SK-N-MC (cell line): ENCODE data around the gene VPS35L.

ENCODE experiments used
- DNase-seq: peaks from one replicate; pipeline ENCODE4 v3.0.0-alpha.2; 2011; ENCODE audit warnings: low read depth, low spot score
- H3K27ac ChIP-seq: fragments of 200-600 bp; sonication (generic); 2 replicates; pipeline ENCODE4 v1.5.1; 2016; ENCODE audit warnings: mixed run types
- H3K36me3 ChIP-seq: fragments of 200-600 bp; sonication (generic); 2 replicates; pipeline ENCODE4 v1.6.1; 2017; ENCODE audit warnings: antibody characterized with exemption, low read length, mixed read lengths; ENCODE audit not compliant: insufficient read depth
- H3K4me3 ChIP-seq: fragments of 200-600 bp; sonication (generic); 2 replicates; pipeline ENCODE4 v1.5.1; 2016
- H3K9ac ChIP-seq: fragments of 200-600 bp; sonication (generic); 2 replicates; pipeline ENCODE4 v1.8.0; 2017; ENCODE audit warnings: mixed run types, mixed read lengths; ENCODE audit not compliant: insufficient read length
- H3K9me3 ChIP-seq: fragments of 200-600 bp; sonication (generic); 2 replicates; pipeline ENCODE4 v1.6.1; 2017; ENCODE audit warnings: low read depth, mild to moderate bottlenecking, antibody characterized with exemption, low read length, moderate library complexity, mixed read lengths
- EZH2 ChIP-seq: fragments of 200-600 bp; sonication (generic); IDR thresholded peaks from one replicate; pipeline ENCODE4 v1.6.1; 2017; ENCODE audit warnings: antibody characterized with exemption
- FOXP2 ChIP-seq: optimal IDR thresholded peaks from 2 replicates; pipeline ENCODE3; 2011; ENCODE audit warnings: mild to moderate bottlenecking, moderate library complexity; ENCODE audit not compliant: insufficient read depth; ENCODE audit errors: extremely low read length, control extremely low read depth
- POLR2AphosphoS5 ChIP-seq: IDR thresholded peaks from 2 replicates; pipeline ENCODE4 v1.6.1; 2012; ENCODE audit warnings: mild to moderate bottlenecking, low read depth, low read length, borderline replicate concordance

The VPS35L gene

GRCh38 chr16:19520861-19521331, 34.6 kb upstream of the VPS35L start:
- TF ChIP-seq POLR2AphosphoS5 (no peak), EZH2 (no peak), FOXP2 (no peak)
- no peak for DNase-seq
- Histone ChIP-seq H3K27ac (no peak overlapping the region), H3K4me3 (peak overlapping the region; percentile 96), H3K36me3 (peaks cover 16% of the 10 kb centered on the region), H3K9ac (peak overlapping the region; percentile 81), H3K9me3 (no peaks in the 10 kb centered on the region)

GRCh38 chr16:19521471-19522396, 33.8 kb upstream of the VPS35L start, which contains the start of gene GDE1:
Gene GDE1 (minus strand): TSS chr16:19522098. CDS start chr16:19521964, 134 bp downstream.
- Histone ChIP-seq H3K27ac (no peak within 1 kb of the TSS), H3K9me3 (no peaks in the 10 kb centered on the region), H3K4me3 (peak within 1 kb of the TSS; percentile 96), H3K36me3 (peaks cover 8% of the 10 kb centered on the region), H3K9ac (peak within 1 kb of the TSS; percentile 81)
- DNase-seq = peak; percentile 20
- TF ChIP-seq POLR2AphosphoS5 = peak; percentile 92
- TF ChIP-seq FOXP2 = peak; percentile 50
- no peak for TF ChIP-seq EZH2

- TF ChIP-seq FOXP2 = no peak
- TF ChIP-seq POLR2AphosphoS5 = no peak
- TF ChIP-seq EZH2 = no peak
- Histone ChIP-seq H3K36me3 (peaks cover 2% of the 10 kb centered on the region), H3K9me3 (no peaks in the 10 kb centered on the region), H3K4me3 (peak overlapping the region; percentile 96), H3K9ac (no peak overlapping the region), H3K27ac (no peak overlapping the region)
- DNase-seq = no peak
Observed at GRCh38 chr16:19522397-19522732, 33.1 kb upstream of the VPS35L start.

GRCh38 chr16:19522760-19523159, 32.7 kb upstream of the VPS35L start:
- no peak overlapping the region for H3K27ac ChIP-seq
- no peak overlapping the region for H3K4me3 ChIP-seq
- no peak for DNase-seq
- H3K9ac ChIP-seq = no peak overlapping the region
- peaks cover 3% of the 10 kb centered on the region for H3K36me3 ChIP-seq
- TF ChIP-seq FOXP2 (no peak), EZH2 (no peak), POLR2AphosphoS5 (no peak)
- H3K9me3 ChIP-seq = no peaks in the 10 kb centered on the region

- DNase-seq = no peak
- Histone ChIP-seq H3K4me3 (no peak overlapping the region), H3K9ac (no peak overlapping the region), H3K9me3 (no peaks in the 10 kb centered on the region), H3K27ac (no peak overlapping the region), H3K36me3 (peaks cover 7% of the 10 kb centered on the region)
- no peak for TF ChIP-seq EZH2
- no peak for TF ChIP-seq POLR2AphosphoS5
- no peak for TF ChIP-seq FOXP2
Observed at GRCh38 chr16:19523184-19523558, 32.3 kb upstream of the VPS35L start.

- peak within 1 kb of the TSS; percentile 83 for H3K9ac ChIP-seq
- peak; percentile 89 for DNase-seq
- peaks cover 12% of the 10 kb centered on the region for H3K36me3 ChIP-seq
- H3K27ac ChIP-seq = no peak within 1 kb of the TSS
- TF ChIP-seq POLR2AphosphoS5 (peak; percentile 81; the same call in 1 of the 2 replicates), FOXP2 (no peak)
- peak within 1 kb of the TSS; percentile 90 for H3K4me3 ChIP-seq
- H3K9me3 ChIP-seq = no peaks in the 10 kb centered on the region
Observed at GRCh38 chr16:19523559-19524355, 31.7 kb upstream of the VPS35L start, which contains the start of gene CCP110. Gene CCP110 (plus strand): TSS chr16:19523942. CDS start chr16:19527882, 3,940 bp downstream.

- TF ChIP-seq EZH2 = no peak
- no peak for TF ChIP-seq FOXP2
- TF ChIP-seq POLR2AphosphoS5 = no peak
- no peak for DNase-seq
- H3K4me3 ChIP-seq = peak overlapping the region; percentile 90
- peaks cover 17% of the 10 kb centered on the region for H3K36me3 ChIP-seq
- no peak overlapping the region for H3K27ac ChIP-seq
- H3K9me3 ChIP-seq = no peaks in the 10 kb centered on the region
- H3K9ac ChIP-seq = peak overlapping the region; percentile 83
Observed at GRCh38 chr16:19524356-19524615, 31.2 kb upstream of the VPS35L start.

- H3K36me3 ChIP-seq = peaks cover 21% of the 10 kb centered on the region
- DNase-seq = no peak
- no peaks in the 10 kb centered on the region for H3K9me3 ChIP-seq
- H3K4me3 ChIP-seq = peak overlapping the region; percentile 90
- H3K9ac ChIP-seq = peak overlapping the region; percentile 83
- H3K27ac ChIP-seq = no peak overlapping the region
- TF ChIP-seq FOXP2 = no peak
- no peak for TF ChIP-seq EZH2
- no peak for TF ChIP-seq POLR2AphosphoS5
Observed at GRCh38 chr16:19524616-19525384, 30.7 kb upstream of the VPS35L start.
